Neuronal stem cell (in vitro differentiated cells): Measurements from ENCODE around the gene KIAA0930.

Experiments
- DNase-seq: peaks from one replicate; pipeline ENCODE4 v3.0.0-alpha.2; 2013; ENCODE audit warnings: low spot score
- H2AFZ ChIP-seq: one replicate; pipeline ENCODE4 v1.6.1; 2013; ENCODE audit warnings: mild to moderate bottlenecking, low read length, inconsistent platforms
- H2AK5ac ChIP-seq: 2 replicates; pipeline ENCODE4 v1.6.1; 2013; ENCODE audit warnings: low read depth, mild to moderate bottlenecking, inconsistent platforms, low read length, moderate library complexity, mixed read lengths
- H2BK120ac ChIP-seq: 2 replicates; pipeline ENCODE4 v1.6.1; 2013; ENCODE audit warnings: low read depth, mild to moderate bottlenecking, inconsistent platforms, low read length, moderate library complexity, mixed read lengths
- H2BK12ac ChIP-seq: one replicate; pipeline ENCODE4 v1.6.1; 2013; ENCODE audit warnings: low read length, inconsistent platforms
- H2BK15ac ChIP-seq: 2 replicates; pipeline ENCODE4 v1.6.1; 2013; ENCODE audit warnings: mild to moderate bottlenecking, low read length, inconsistent platforms, mixed read lengths
- H2BK5ac ChIP-seq: one replicate; pipeline ENCODE4 v1.6.1; 2013; ENCODE audit warnings: inconsistent platforms, mild to moderate bottlenecking, low read length, moderate library complexity
- H3K14ac ChIP-seq: one replicate; pipeline ENCODE4 v1.6.1; 2013; ENCODE audit warnings: low read length, inconsistent platforms
- H3K18ac ChIP-seq: 2 replicates; pipeline ENCODE4 v1.6.1; 2013; ENCODE audit warnings: low read length, inconsistent platforms
- H3K23ac ChIP-seq: 2 replicates; pipeline ENCODE4 v1.6.1; 2013; ENCODE audit warnings: low read depth, mild to moderate bottlenecking, mixed read lengths, low read length, inconsistent platforms; ENCODE audit not compliant: poor library complexity
- H3K27ac ChIP-seq: replicated peaks from 3 replicates; pipeline ENCODE4 v1.5.1; 2013; ENCODE audit warnings: low read length, inconsistent platforms
- H3K27me3 ChIP-seq, 3 experiments: 2 replicates each; pipeline ENCODE4 v1.6.1; 2013; ENCODE audit warnings: low read length in 3 of 3, mild to moderate bottlenecking in 2 of 3, inconsistent platforms in 1 of 3, low read depth in 1 of 3, mixed read lengths in 1 of 3, moderate library complexity in 1 of 3; ENCODE audit not compliant: control insufficient read depth in 3 of 3, insufficient read depth in 3 of 3
- H3K36me3 ChIP-seq, 2 donors: replicated peaks in 1 of 2; 2 replicates each; pipeline ENCODE4 v1.6.1; 2013; ENCODE audit warnings: low read length in 2 of 2; ENCODE audit not compliant: control insufficient read depth in 2 of 2, insufficient read depth in 2 of 2
- H3K4ac ChIP-seq: 2 replicates; pipeline ENCODE4 v1.6.1; 2013; ENCODE audit warnings: inconsistent platforms, mild to moderate bottlenecking, low read length, moderate library complexity
- H3K4me1 ChIP-seq, 2 donors: 1 replicate in 1 of 2; 2 replicates in 1 of 2; pipeline ENCODE4 v1.6.1; 2013; ENCODE audit warnings: low read length in 2 of 2, low read depth in 1 of 2; ENCODE audit not compliant: control insufficient read depth in 2 of 2, insufficient read depth in 1 of 2
- H3K4me2 ChIP-seq: one replicate; pipeline ENCODE4 v1.6.1; 2013; ENCODE audit warnings: mild to moderate bottlenecking, low read length, inconsistent platforms; ENCODE audit not compliant: insufficient read depth, poor library complexity, severe bottlenecking
- H3K4me3 ChIP-seq, 2 donors: 2 replicates each; pipeline ENCODE4 v1.5.1; 2013; ENCODE audit warnings: low read length in 2 of 2, mild to moderate bottlenecking in 2 of 2, inconsistent platforms in 1 of 2, moderate library complexity in 1 of 2
- H3K79me1 ChIP-seq: one replicate; pipeline ENCODE4 v1.6.1; 2013; ENCODE audit warnings: low read depth, mild to moderate bottlenecking, inconsistent platforms, low read length, moderate library complexity
- H3K9ac ChIP-seq: one replicate; pipeline ENCODE4 v1.6.1; 2013; ENCODE audit warnings: mild to moderate bottlenecking, low read depth, low read length, inconsistent platforms; ENCODE audit not compliant: poor library complexity
- H3K9me3 ChIP-seq, 2 donors: replicated peaks in 1 of 2; 2 replicates each; pipeline versions ENCODE3 to v1.6.1; 2013; ENCODE audit warnings: low read length in 2 of 2, mild to moderate bottlenecking in 2 of 2, inconsistent platforms in 1 of 2, low read depth in 1 of 2, mixed read lengths in 1 of 2, moderate library complexity in 1 of 2; ENCODE audit not compliant: control insufficient read depth in 2 of 2, insufficient read depth in 1 of 2
- H4K8ac ChIP-seq: one replicate; pipeline ENCODE4 v1.6.1; 2013; ENCODE audit warnings: low read depth, mild to moderate bottlenecking, inconsistent platforms, low read length, moderate library complexity
- H4K91ac ChIP-seq: one replicate; pipeline ENCODE4 v1.6.1; 2013; ENCODE audit warnings: low read length, low read depth, mild to moderate bottlenecking, inconsistent platforms; ENCODE audit not compliant: poor library complexity
- WGBS, 2 donors: extraction: QIAGEN DNeasy Blood & Tissue Kit; methylation state at CpG; one replicate each; pipeline ENCODE4 v1.1.7; 2013; ENCODE audit warnings: missing lambda C conversion rate in 2 of 2, mixed read lengths in 1 of 2; ENCODE audit not compliant: insufficient read length in 2 of 2, insufficient replicate concordance in 1 of 2; ENCODE audit errors: extremely low coverage in 2 of 2; 5-methylcytosine and 5-hydroxymethylcytosine counted together

The KIAA0930 gene

DNA sequence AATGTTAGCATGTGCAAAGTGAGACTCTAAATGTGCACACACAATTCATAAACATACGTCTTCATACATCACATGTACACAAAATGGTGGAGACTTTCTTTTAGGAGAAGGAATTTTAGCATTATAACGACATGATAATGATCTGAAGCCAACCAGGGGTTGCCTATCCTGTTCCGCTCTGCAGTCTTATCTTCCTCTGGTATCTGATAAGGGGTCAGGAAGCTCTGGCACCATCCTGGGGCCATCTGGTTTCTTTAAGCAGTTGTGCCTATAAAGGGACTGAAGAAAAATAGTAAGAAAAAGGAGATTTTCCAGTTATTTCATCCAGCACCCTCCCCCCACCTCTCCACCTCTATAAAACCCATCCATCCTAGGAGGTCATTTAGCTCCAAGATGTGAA, 82.8 kb downstream of the KIAA0930 start:
- no peak overlapping the region for H2AK5ac ChIP-seq
- no peak overlapping the region for H3K18ac ChIP-seq
- H3K4me3 ChIP-seq = no peak overlapping the region
- no peak overlapping the region for H2BK15ac ChIP-seq
- no peaks in the 10 kb centered on the region for H3K27me3 ChIP-seq
- DNase-seq = no peak
- H3K14ac ChIP-seq = no peak overlapping the region
- no peak overlapping the region for H2AFZ ChIP-seq
- no peak overlapping the region for H3K23ac ChIP-seq
- H3K9ac ChIP-seq = no peak overlapping the region
- no peak overlapping the region for H2BK5ac ChIP-seq
- H2BK120ac ChIP-seq = no peak overlapping the region
- no peak overlapping the region for H3K27ac ChIP-seq
- H3K4ac ChIP-seq = no peak overlapping the region
- peaks cover 0 to 4% of the 10 kb centered on the region in 2 donors for H3K4me1 ChIP-seq
- no peak overlapping the region for H2BK12ac ChIP-seq
- H4K91ac ChIP-seq = no peak overlapping the region
- no peaks in the 10 kb centered on the region for H3K79me1 ChIP-seq
- H3K36me3 ChIP-seq = peaks cover 4 to 27% of the 10 kb centered on the region in 2 donors
- no peaks in the 10 kb centered on the region for H3K9me3 ChIP-seq
- H3K4me2 ChIP-seq = no peak overlapping the region
- no peak overlapping the region for H4K8ac ChIP-seq
- no CpG with 5 or more reads among the region's 3 CpGs for WGBS, 2 donors

GRCh38 chr22:45155050-45155840, 85.4 kb downstream of the KIAA0930 start:
- no peak overlapping the region for H2BK5ac ChIP-seq
- no peak overlapping the region for H2BK12ac ChIP-seq
- H3K9me3 ChIP-seq = no peaks in the 10 kb centered on the region
- no peak overlapping the region for H2AK5ac ChIP-seq
- H3K36me3 ChIP-seq = peaks cover 4 to 39% of the 10 kb centered on the region in 2 donors
- no peak overlapping the region for H3K18ac ChIP-seq
- H3K27ac ChIP-seq = no peak overlapping the region
- H3K23ac ChIP-seq = no peak overlapping the region
- no peak overlapping the region for H2BK15ac ChIP-seq
- no CpG with 5 or more reads among the region's 9 CpGs for WGBS, 2 donors
- no peak overlapping the region for H2AFZ ChIP-seq
- H3K4me2 ChIP-seq = no peak overlapping the region
- H3K4me3 ChIP-seq = no peak overlapping the region
- no peak overlapping the region for H3K14ac ChIP-seq
- no peaks in the 10 kb centered on the region for H3K79me1 ChIP-seq
- DNase-seq = no peak
- H3K27me3 ChIP-seq = no peaks in the 10 kb centered on the region
- no peak overlapping the region for H2BK120ac ChIP-seq
- H4K91ac ChIP-seq = no peak overlapping the region
- no peak overlapping the region for H3K9ac ChIP-seq
- H3K4me1 ChIP-seq = no peaks in the 10 kb centered on the region
- no peak overlapping the region for H4K8ac ChIP-seq
- H3K4ac ChIP-seq = no peak overlapping the region

DNA sequence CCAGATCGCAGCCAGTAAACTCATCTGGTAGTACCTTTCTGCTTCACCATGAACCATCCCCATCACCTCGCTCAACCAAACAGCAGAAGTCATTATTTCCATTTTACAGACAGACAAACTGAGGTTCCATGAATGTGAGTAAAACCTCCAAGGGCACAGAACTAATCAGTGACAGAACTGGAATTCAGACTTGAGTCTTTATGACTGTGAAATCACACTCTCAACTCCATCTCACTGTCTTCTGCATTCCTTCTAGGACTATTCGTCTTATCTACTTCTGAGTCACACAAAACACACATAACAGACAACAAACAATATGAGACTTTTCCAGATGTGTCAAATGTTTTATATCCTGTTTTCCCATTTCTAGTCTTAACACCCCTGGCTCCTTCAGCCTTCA, 86.3 kb downstream of the KIAA0930 start:
- no peak overlapping the region for H2BK15ac ChIP-seq
- H3K18ac ChIP-seq = no peak overlapping the region
- no peak overlapping the region for H4K91ac ChIP-seq
- no peaks in the 10 kb centered on the region for H3K27me3 ChIP-seq
- no peak overlapping the region for H2AFZ ChIP-seq
- H3K9ac ChIP-seq = no peak overlapping the region
- no peak overlapping the region for H2BK120ac ChIP-seq
- DNase-seq = no peak
- H2BK5ac ChIP-seq = no peak overlapping the region
- no peak overlapping the region for H3K23ac ChIP-seq
- H3K4me1 ChIP-seq = no peaks in the 10 kb centered on the region
- no peaks in the 10 kb centered on the region for H3K79me1 ChIP-seq
- H2AK5ac ChIP-seq = no peak overlapping the region
- no peaks in the 10 kb centered on the region for H3K9me3 ChIP-seq
- H3K14ac ChIP-seq = no peak overlapping the region
- H2BK12ac ChIP-seq = no peak overlapping the region
- H4K8ac ChIP-seq = no peak overlapping the region
- H3K4me2 ChIP-seq = no peak overlapping the region
- H3K4me3 ChIP-seq = no peak overlapping the region
- no peak overlapping the region for H3K27ac ChIP-seq
- H3K36me3 ChIP-seq = peaks cover 5 to 41% of the 10 kb centered on the region in 2 donors
- WGBS, 2 donors = no CpG with 5 or more reads among the region's 3 CpGs
- no peak overlapping the region for H3K4ac ChIP-seq

- no peak overlapping the region for H3K18ac ChIP-seq
- no peaks in the 10 kb centered on the region for H3K27me3 ChIP-seq
- H3K14ac ChIP-seq = no peak overlapping the region
- no peak overlapping the region for H3K4me2 ChIP-seq
- H2BK120ac ChIP-seq = no peak overlapping the region
- H3K27ac ChIP-seq = no peak overlapping the region
- H3K9me3 ChIP-seq = no peaks in the 10 kb centered on the region
- DNase-seq = no peak
- no peak overlapping the region for H2BK12ac ChIP-seq
- H3K36me3 ChIP-seq = peaks cover 2 to 21% of the 10 kb centered on the region in 2 donors
- no peak overlapping the region for H2AFZ ChIP-seq
- no peak overlapping the region for H3K4ac ChIP-seq
- no peak overlapping the region for H3K23ac ChIP-seq
- no peaks in the 10 kb centered on the region for H3K79me1 ChIP-seq
- H4K8ac ChIP-seq = no peak overlapping the region
- H2AK5ac ChIP-seq = no peak overlapping the region
- no peak overlapping the region for H3K4me3 ChIP-seq
- H2BK15ac ChIP-seq = no peak overlapping the region
- WGBS, 2 donors = no CpG with 5 or more reads among the region's 6 CpGs
- no peaks in the 10 kb centered on the region for H3K4me1 ChIP-seq
- no peak overlapping the region for H2BK5ac ChIP-seq
- H3K9ac ChIP-seq = no peak overlapping the region
- no peak overlapping the region for H4K91ac ChIP-seq
These were observed 89.2 kb downstream of the KIAA0930 start for GRCh38 chr22:45151503-45151902.
